AG04450 (cell line): ENCODE measurements around the gene TRUB2. TPM values are rescaled to one million over a fixed set of nuclear protein-coding genes. Genes with fewer than 3 reads are reported as not detected.

ENCODE experiments used
- CTCF ChIA-PET: fragments of 300-600, 350-600 bp; formaldehyde crosslinking; extraction: SDS; loops from one replicate; lab custom pipeline; 2022; ENCODE audit warnings: antibody characterized with exemption, inconsistent platforms; lab: Charles Lee
- POLR2A ChIA-PET: fragments of 350-600 bp; formaldehyde crosslinking; extraction: SDS; loops from one replicate; lab custom pipeline; 2021; ENCODE audit warnings: antibody characterized with exemption, inconsistent platforms; lab: Yijun Ruan, JAX
- DNase-seq: peaks from one replicate; pipeline ENCODE4 v3.0.0-alpha.2; 2011; ENCODE audit warnings: low read depth, low spot score
- H3K27ac ChIP-seq: one replicate; pipeline ENCODE4 v1.5.1; 2012; ENCODE audit warnings: low read depth, low read length, control low read depth
- H3K27me3 ChIP-seq: one replicate; pipeline ENCODE4 v1.6.0; 2012; ENCODE audit warnings: low read length; ENCODE audit not compliant: control insufficient read depth, insufficient read depth
- H3K4me3 ChIP-seq: 2 replicates; pipeline ENCODE4 v1.5.1; 2011; ENCODE audit warnings: mild to moderate bottlenecking, low read depth, low read length, control low read depth
- H3K9me3 ChIP-seq: 2 replicates; pipeline ENCODE4 v1.5.1; 2012; ENCODE audit warnings: low read length; ENCODE audit not compliant: control insufficient read depth, insufficient read depth
- CTCF ChIP-seq: IDR thresholded peaks from 2 replicates; pipeline ENCODE4 v1.5.1; 2011; ENCODE audit warnings: low read depth, low read length, control low read depth, inconsistent platforms
- polyA plus RNA-seq: library from polyadenylated mRNA; depleted of rRNA; stranded (reverse); fragments of >200 nt; gene quantifications from 2 replicates; pipeline ENCODE4 v1.2.3, GENCODE V29; 2011

TRUB2 gene
- polyA plus RNA-seq, 1 experiment: 15.1 TPM

DNA sequence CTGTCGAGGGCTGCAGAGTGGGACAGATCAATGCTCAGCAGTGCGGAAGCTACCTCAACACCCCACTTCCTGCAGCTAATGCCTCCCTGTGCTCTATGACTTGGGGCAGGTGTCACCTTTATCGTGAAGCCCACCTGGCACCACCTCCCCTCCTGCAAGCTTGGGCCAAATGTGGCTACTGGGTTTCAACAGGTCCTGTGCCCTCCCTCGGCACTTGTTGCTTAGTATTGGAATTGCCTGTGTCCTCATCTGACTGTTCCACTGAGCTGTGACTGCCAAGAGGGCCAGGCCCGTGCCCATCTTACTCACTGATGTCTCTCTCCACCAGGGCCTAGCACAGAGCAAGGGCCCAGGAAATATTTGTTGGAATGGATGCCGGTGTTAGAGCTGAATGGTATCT, 27.5 kb upstream of the TRUB2 start:
- no peaks in the 10 kb centered on the region for H3K27me3 ChIP-seq
- TF ChIP-seq CTCF: no peak
- ChIA-PET CTCF (interaction anchor here (1.1 to 2.8 kb wide), 4 partner anchors 9 to 55 kb away, joined by 3 to 7 read pairs (median 4); no protein-coding TSS in a partner anchor), POLR2A (interaction anchor here (0.8 kb wide), 1 partner anchor 12 kb away, joined by 3 read pairs; no protein-coding TSS in a partner anchor)
- H3K9me3 ChIP-seq: no peaks in the 10 kb centered on the region
- no peak overlapping the region for H3K27ac ChIP-seq
- no peak for DNase-seq
- H3K4me3 ChIP-seq: no peak overlapping the region

- CTCF ChIA-PET: interaction anchor here (1.1 to 1.5 kb wide), 3 partner anchors 9 to 54 kb away, joined by 3 to 5 read pairs (median 3); no protein-coding TSS in a partner anchor
- POLR2A ChIA-PET: no interaction called here
- Histone ChIP-seq H3K4me3 (no peak overlapping the region), H3K27ac (no peak overlapping the region), H3K9me3 (no peaks in the 10 kb centered on the region), H3K27me3 (no peaks in the 10 kb centered on the region)
- no peak for DNase-seq
- no peak for TF ChIP-seq CTCF
These were observed 26.9 kb upstream of the TRUB2 start for GRCh38 chr9:128349125-128349524.

DNA sequence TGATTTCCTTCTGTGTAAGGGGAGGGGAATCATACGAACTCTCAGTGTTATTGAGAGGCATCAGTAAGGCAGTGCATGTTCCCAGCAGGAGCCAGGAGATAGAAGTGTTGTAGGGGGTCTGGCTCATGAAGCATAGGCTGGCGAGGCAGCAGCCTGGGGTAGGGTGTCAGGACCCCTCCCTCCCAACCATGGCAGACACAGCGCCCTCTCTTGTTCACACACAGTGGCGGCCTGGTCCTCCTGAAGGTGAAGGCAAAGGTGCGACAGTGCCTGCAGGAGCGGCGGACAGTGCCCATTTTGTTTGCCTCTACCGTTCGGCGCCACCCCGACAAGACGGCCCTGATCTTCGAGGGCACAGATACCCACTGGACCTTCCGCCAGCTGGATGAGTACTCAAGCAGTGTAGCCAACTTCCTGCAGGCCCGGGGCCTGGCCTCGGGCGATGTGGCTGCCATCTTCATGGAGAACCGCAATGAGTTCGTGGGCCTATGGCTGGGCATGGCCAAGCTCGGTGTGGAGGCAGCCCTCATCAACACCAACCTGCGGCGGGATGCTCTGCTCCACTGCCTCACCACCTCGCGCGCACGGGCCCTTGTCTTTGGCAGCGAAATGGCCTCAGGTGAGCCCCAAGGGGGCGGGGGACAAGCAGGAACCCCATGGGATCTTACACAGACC, 22.8 kb upstream of the TRUB2 start:
- no peak for TF ChIP-seq CTCF
- Histone ChIP-seq H3K27ac (no peak overlapping the region), H3K27me3 (no peaks in the 10 kb centered on the region), H3K4me3 (no peak overlapping the region), H3K9me3 (no peaks in the 10 kb centered on the region)
- ChIA-PET POLR2A (no interaction called here), CTCF (no interaction called here)
- DNase-seq: no peak

DNA sequence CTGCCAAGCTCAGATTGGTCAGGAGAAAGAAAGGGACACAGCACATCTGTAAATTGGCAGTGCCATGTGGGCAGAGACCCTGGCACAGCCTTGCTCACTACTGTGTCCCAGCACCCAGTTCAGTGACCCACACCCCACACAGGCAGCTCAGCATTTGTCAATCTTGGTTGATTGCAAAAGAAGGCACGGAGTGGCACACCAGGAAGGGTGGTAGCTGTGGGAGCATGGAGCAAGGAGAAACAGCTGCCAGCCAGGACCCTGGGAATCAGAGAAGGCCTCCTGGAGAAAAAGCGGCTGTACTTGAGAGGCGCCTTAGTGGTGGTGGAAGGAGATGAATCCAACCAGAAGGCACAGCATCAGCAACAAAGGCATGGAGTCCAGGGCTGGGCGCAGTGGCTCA, 21.6 kb upstream of the TRUB2 start:
- Histone ChIP-seq H3K4me3 (no peak overlapping the region), H3K27ac (no peak overlapping the region), H3K27me3 (no peaks in the 10 kb centered on the region), H3K9me3 (no peaks in the 10 kb centered on the region)
- ChIA-PET POLR2A (no interaction called here), CTCF (interaction anchor here (1.5 kb wide), 1 partner anchor 49 kb away, joined by 8 read pairs; no protein-coding TSS in a partner anchor)
- DNase-seq: no peak
- no peak for TF ChIP-seq CTCF

DNA sequence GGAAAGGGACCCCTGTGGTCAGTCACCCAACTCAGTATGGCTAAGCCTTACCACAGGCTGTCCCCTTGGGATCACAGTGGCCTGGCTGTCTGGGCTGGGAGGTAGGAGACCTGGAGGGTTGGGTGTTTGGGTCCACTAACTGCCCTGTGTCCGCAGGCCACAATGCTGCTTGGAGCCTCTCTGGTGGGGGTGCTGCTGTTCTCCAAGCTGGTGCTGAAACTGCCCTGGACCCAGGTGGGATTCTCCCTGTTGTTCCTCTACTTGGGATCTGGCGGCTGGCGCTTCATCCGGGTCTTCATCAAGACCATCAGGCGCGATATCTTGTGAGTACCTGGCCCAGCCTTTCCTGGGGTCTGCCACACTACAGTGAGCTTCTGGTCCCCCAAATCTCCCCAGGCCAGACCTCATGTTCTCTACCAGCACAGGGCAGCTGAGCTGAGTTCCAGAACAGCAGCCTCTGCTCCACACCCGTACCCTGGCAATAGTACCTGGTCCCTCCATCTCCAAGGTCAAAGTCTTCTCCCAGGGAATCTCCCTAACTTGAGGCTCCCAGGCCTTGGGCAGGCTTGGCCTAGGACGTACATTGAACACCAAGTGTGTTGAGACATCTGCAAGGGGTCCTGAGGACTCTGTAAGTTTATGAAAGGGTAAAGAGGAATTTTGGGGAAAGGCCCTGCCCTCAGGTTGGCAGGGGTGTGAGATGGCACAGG, 20.9 kb upstream of the TRUB2 start:
- Histone ChIP-seq H3K4me3 (no peak overlapping the region), H3K27me3 (no peaks in the 10 kb centered on the region), H3K27ac (no peak overlapping the region), H3K9me3 (no peaks in the 10 kb centered on the region)
- POLR2A ChIA-PET: no interaction called here
- no peak for DNase-seq
- CTCF ChIA-PET: interaction anchor here (1.5 kb wide), 1 partner anchor 48 kb away, joined by 8 read pairs; no protein-coding TSS in a partner anchor
- TF ChIP-seq CTCF: no peak
